Measurements from ENCODE around the gene CRADD. TPM values are rescaled to one million over a fixed set of nuclear protein-coding genes. Genes with fewer than 3 reads are reported as not detected.

Gene CRADD
- total RNA-seq, 1 experiment from 2014 or later: 7.6 TPM

DNA sequence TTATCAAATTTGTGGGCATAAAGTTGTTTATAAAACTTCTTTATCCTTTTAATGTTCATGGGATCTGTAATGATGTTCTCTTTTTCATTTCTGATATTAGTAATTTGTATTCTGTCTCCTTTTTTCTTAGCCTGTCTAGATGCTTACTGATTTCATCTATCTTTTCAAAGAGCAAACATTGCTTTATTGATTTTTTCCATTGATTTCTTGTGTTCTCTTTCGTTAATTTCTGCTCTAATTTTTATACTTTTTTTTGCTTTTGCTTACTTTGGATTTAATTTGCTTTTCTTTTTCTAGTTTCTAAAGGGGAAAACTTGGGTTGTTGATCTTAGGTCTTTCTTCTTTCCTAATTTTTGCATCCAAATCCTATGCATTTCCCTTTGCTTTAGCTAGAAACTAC, 42.5 kb downstream of the CRADD start:
- H2BK15ac ChIP-seq (ENCODE audit: low read depth, low read length): no peak overlapping the region
- H4K20me1 ChIP-seq (ENCODE audit: control insufficient read depth, insufficient read depth, insufficient read length): no peaks in the 10 kb centered on the region
- no peak overlapping the region for H3K56ac ChIP-seq (ENCODE audit: insufficient read length, low read depth, low read length)
- no peak overlapping the region for H3K23ac ChIP-seq (ENCODE audit: insufficient read length, low read depth, low read length)
- H3K79me2 ChIP-seq (ENCODE audit: insufficient read depth, low read length): no peaks in the 10 kb centered on the region
- no peaks in the 10 kb centered on the region for H3K79me1 ChIP-seq (ENCODE audit: insufficient read depth, low read depth, low read length, poor library complexity, severe bottlenecking)
- TF ChIP-seq, protein P1, sequence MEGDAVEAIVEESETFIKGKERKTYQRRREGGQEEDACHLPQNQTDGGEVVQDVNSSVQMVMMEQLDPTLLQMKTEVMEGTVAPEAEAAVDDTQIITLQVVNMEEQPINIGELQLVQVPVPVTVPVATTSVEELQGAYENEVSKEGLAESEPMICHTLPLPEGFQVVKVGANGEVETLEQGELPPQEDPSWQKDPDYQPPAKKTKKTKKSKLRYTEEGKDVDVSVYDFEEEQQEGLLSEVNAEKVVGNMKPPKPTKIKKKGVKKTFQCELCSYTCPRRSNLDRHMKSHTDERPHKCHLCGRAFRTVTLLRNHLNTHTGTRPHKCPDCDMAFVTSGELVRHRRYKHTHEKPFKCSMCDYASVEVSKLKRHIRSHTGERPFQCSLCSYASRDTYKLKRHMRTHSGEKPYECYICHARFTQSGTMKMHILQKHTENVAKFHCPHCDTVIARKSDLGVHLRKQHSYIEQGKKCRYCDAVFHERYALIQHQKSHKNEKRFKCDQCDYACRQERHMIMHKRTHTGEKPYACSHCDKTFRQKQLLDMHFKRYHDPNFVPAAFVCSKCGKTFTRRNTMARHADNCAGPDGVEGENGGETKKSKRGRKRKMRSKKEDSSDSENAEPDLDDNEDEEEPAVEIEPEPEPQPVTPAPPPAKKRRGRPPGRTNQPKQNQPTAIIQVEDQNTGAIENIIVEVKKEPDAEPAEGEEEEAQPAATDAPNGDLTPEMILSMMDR (conservative IDR thresholded peaks at IDR 0.05): no peak
- no peaks in the 10 kb centered on the region for H3K27me3 ChIP-seq (ENCODE audit: insufficient read depth, low read length)
- peaks cover 1 to 2% of the 10 kb centered on the region in 2 experiments for H3K4me1 Mint-ChIP-seq
- H2BK120ac ChIP-seq (ENCODE audit: low read depth, low read length, poor library complexity, severe bottlenecking): no peak overlapping the region
- H3K9me3 Mint-ChIP-seq: peaks cover 15 to 30% of the 10 kb centered on the region in 2 experiments
- H3K27ac ChIP-seq (ENCODE audit: insufficient read length, low read depth, low read length): no peak overlapping the region
- H3K9ac ChIP-seq (ENCODE audit: extremely low read depth, insufficient read length, low read length): no peak overlapping the region
- H4K5ac ChIP-seq (ENCODE audit: insufficient read length, low read depth, low read length): no peak overlapping the region
- no CpG with 5 or more reads among the region's 1 CpG for WGBS (ENCODE audit: extremely low coverage, insufficient read length, low lambda C conversion rate)
- H3K9me3 ChIP-seq (ENCODE audit: control insufficient read depth, low read depth, low read length): no peaks in the 10 kb centered on the region
- H3K4me3 Mint-ChIP-seq: no peak overlapping the region
- H2AK5ac ChIP-seq (ENCODE audit: insufficient read length, low read length): no peak overlapping the region
- no peak overlapping the region for H3K4ac ChIP-seq (ENCODE audit: low read depth, low read length)
- H2BK5ac ChIP-seq (ENCODE audit: insufficient read length, low read length): no peak overlapping the region
- no peaks in the 10 kb centered on the region for H3K27me3 Mint-ChIP-seq (ENCODE audit: low read depth)
- no peak overlapping the region for H2BK12ac ChIP-seq (ENCODE audit: insufficient read length, low read depth, low read length)
- no peaks in the 10 kb centered on the region for H3K4me1 ChIP-seq (ENCODE audit: insufficient read depth, low read length)
- H4K8ac ChIP-seq (replicated peaks; ENCODE audit: insufficient read length, low read depth, low read length): no peak overlapping the region
- DNase-seq: no peak
- H3K36me3 Mint-ChIP-seq (ENCODE audit: insufficient read depth in 1 of 3, low read depth in 3 of 3): peaks cover 6 to 40% (median 19%) of the 10 kb centered on the region in 3 experiments; a peak in 6 of 7 replicates
- no peak overlapping the region for H2BK20ac ChIP-seq (ENCODE audit: low read depth, low read length, poor library complexity, severe bottlenecking)
- no peak overlapping the region for H3K14ac ChIP-seq (ENCODE audit: insufficient read depth, low read length)
- no peaks in the 10 kb centered on the region for H3K23me2 ChIP-seq (ENCODE audit: insufficient read length, low read depth, low read length, poor library complexity, severe bottlenecking)
- H4K91ac ChIP-seq (ENCODE audit: insufficient read length, low read depth, low read length): no peak overlapping the region
- no peak overlapping the region for H3K18ac ChIP-seq (ENCODE audit: insufficient read length, low read depth, low read length)
- H3T11ph ChIP-seq (ENCODE audit: low read length): no peak overlapping the region
- H3K27ac Mint-ChIP-seq: no peak overlapping the region
- no peak overlapping the region for H3K4me2 ChIP-seq (ENCODE audit: insufficient read depth, insufficient read length, low read length)
- H2AFZ ChIP-seq (ENCODE audit: low read length): no peak overlapping the region

Measured in H9 (cell line).